Epidermal melanocyte (primary cell): ENCODE results near the gene ESPN.
"Not testable (repeated sequence)": the region's sequence is repeated elsewhere in the genome, so short reads cannot be mapped to it uniquely, and the experiment has no call there.

Experiments used
- DNase-seq: peaks from one replicate; pipeline ENCODE4 v3.0.0; 2011; ENCODE audit warnings: low spot score; ENCODE audit not compliant: insufficient read length

The ESPN gene

DNA sequence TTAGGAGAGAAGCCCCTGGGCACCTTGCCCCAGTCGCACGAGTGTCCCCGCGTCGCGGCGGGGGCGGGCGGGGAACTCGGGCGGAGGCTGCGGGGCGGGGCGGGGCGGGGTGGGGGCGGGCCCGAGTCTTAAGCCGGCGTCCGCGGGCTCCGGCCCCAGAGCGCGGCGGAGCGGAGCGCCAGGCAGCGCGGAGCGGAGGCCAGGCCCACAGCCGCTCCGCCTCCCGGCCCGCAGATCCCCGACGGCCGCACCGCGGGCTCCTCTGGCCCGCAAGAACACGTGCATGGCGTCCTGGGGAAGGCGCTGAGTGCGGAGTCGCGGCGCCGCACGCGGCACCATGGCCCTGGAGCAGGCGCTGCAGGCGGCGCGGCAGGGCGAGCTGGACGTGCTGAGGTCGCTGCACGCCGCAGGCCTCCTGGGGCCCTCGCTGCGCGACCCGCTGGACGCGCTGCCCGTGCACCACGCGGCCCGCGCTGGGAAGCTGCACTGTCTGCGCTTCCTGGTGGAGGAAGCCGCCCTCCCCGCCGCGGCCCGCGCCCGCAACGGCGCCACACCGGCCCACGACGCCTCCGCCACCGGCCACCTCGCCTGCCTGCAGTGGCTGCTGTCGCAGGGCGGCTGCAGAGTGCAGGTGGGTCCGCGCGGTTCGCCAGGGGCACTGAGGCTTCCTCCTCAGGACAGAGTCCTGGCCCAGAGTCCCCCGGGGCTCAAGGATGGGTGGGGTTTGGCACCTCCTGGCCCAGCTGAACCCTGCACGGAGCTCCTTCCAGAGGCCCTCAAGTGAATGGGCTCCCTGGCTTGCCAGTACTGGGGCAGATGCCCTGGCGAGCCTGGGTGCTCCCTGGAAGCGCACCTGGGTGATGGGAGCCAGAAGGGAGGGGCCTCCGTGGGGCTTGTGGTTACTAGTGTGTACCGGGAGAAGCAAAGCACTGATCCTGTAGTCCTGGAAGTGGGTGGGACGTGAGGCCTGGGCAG, at the start of gene ESPN:
Gene ESPN (plus strand): TSS at position 158 of the 975 bp plus-strand sequence. CDS start 180 bp downstream, at position 338.
- DNase-seq: no peak

GRCh38 chr1:6378096-6378746, 46.4 kb upstream of the ESPN start:
- DNase-seq: no peak

DNA sequence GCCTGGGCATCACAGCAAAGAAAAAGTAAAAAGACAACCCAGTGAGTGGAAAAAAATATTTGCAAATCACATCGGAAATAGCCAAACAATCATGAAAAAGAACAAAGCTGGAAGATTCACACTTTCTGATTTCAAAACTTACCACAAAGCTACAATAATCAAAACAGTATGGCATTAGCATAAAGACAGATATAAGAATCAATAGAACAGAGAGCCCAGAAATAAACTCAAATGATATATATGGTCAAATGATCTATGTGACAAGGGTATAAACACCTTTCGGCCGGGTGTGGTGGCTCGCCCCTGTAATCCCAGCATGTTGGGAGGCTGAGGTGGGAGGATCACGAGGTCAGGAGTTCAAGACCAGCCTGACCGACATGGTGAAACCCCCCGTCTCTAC, 44.5 kb upstream of the ESPN start:
- no peak for DNase-seq

DNA sequence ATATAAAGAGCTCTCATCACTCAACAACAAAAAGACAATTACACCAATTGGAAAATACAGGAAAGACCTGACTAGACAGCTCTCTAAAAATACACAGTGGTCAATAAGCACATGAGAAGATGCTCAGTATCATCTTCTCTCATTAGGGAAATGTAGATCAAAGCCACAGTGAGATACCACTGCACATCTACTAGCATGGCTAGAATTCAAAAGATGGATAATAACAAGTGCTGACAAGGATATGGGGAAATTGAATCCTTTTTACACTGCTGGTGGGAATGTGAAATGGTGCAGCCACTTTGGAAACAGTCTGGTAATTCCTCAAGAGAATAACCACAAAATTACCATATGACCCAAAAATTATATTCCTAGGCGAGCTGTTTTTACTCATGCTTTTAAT, 40.4 kb upstream of the ESPN start:
- no peak for DNase-seq

DNA sequence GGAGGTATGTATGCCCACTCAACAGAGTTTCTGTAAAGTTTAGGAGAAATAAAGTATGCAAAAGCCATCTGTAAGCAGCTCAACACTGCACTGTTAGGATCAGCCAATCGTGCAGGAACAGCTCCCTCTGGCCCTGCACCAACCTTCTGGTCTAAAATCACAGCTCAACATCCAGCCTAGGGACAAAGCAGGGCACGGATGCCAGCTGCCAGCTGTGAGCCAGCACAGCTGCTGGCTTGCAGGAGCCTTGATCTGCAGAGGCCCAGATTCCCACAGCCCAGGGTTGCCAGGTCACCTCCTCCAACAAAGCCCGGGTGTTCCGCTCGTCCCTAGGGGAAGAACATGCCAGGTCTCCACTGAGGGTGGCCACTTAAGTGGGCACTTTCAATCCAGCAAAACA, 39.6 kb upstream of the ESPN start:
- DNase-seq: peak; percentile 88

DNA sequence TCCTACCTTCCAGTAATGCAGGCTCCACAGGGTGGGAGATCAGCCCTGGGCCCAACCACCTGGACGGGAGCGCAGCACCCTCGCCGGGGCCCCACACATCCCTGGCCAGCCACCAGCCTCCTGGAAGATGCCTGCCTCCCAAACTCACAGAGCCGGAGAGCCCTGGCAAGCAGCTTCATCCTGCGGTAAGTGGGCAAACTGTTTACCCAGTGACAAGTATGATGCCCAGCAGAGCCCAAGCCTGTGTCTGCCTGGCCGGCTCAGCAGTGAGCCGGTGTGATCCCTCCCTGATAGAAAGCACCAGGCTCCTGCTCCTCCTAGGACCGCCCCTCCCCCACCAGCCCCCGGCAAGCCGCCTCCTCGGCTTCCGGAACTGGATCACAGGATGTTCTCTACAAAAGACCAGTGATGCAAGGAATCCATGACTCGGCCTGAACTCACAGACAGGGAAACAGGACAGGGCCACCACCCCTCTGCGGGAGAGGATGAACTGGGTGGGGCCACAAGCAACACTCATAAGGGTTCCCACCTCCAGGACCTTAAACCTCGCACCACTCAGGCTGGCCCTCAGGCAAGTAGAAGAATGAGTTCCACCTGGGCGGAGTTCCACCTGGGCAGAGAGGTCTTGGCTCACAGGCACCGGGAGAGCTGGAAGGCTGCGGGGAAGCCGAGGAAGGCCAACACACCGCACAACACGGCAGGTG, 38.9 kb upstream of the ESPN start:
- DNase-seq: peak; percentile 78

GRCh38 chr1:6386371-6386949, 38.1 kb upstream of the ESPN start:
- DNase-seq: no peak

DNA sequence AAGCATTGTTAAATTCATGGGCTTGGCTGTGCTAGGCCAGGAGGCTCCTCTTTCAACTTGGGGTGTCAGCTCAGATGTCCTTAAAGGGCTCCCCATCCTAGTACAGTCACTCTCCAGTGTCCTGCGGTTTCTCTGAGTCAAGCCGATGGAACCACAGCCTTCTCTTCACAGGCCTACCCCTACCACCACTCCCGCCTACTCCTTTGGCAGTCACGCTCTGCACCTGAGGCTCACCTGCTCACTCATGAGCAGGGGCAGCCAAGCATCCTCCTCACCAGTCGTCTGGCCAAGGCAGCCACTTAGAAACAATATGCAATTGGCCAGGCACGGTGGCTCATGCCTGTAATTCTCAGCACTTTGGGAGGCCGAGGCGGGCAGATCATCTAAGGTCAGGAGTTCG, 34.6 kb upstream of the ESPN start:
- DNase-seq: no peak

GRCh38 chr1:6391951-6392808, 32.4 kb upstream of the ESPN start:
- DNase-seq: no peak

GRCh38 chr1:6392809-6393399, 31.7 kb upstream of the ESPN start:
- DNase-seq: no peak

DNA sequence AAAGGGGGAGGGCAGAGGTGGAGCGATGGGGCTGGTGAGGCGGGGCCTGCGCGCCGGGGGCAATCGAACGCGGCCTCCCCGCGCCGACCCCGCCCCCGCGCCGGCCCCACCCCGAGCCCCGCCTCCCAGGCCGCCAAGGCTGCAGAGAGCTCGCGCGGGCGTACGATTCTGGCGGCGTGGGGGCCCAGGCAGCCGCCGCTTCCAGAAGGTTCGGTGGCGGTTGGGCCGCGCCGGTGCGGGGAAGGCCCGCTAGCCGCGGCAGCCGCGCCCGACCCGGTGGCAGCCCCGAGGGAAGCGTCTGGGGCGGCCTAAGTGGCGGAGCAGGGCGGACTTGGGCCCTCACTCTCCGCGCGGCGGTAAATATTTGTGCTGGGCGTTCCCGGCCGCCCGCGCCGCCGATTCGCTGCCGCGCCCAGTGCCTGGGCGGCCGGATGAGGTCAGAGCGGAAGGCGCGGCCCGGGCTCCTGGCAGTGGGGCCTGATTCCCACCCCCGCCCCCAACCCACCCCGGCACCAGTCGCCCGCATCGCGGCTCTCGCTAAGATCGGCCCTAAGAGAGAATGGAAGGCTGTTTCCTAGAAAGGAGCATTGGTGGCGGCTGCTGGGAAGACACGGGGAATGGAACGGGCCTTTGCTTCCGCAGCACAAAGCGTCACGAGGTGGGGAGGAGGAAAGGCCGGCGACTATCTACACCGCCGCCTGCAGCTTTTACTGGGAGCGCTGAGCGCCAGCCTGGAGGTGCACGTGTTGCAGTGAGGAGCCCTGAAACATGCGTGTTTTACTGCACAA, 31.0 kb upstream of the ESPN start, which contains the start of gene ACOT7:
Gene ACOT7 (minus strand): TSS at position 368 of the 788 bp plus-strand sequence. CDS start 368 bp downstream, outside the sequence.
- peak; percentile 88 for DNase-seq

DNA sequence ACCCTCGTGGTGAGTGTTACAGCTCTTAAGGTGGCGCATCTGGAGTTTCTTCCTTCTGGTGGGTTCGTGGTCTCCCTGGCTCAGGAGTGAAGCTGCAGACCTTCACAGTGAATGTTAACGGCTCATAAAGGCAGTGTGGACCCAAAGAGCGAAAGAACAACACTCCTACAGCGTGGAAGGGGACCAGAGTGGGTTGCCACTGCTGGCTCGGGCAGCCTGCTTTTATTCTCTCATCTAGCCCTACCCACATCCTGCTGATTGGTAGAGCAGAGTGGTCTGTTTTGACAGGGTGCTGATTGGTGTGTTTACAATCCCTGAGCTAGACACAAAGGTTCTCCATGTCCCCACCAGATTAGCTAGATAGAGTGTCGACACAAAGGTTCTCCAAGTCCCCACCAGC, 29.4 kb upstream of the ESPN start:
- not testable (repeated sequence) for DNase-seq

- DNase-seq: not testable (repeated sequence)
Observed at GRCh38 chr1:6395781-6396244, 28.8 kb upstream of the ESPN start.

- DNase-seq: no peak
Observed at GRCh38 chr1:6396998-6397397, 27.6 kb upstream of the ESPN start.

- DNase-seq: no peak
Observed at GRCh38 chr1:6397844-6398441, 26.6 kb upstream of the ESPN start.

- no peak for DNase-seq
Observed at GRCh38 chr1:6399294-6399693, 25.3 kb upstream of the ESPN start.

DNA sequence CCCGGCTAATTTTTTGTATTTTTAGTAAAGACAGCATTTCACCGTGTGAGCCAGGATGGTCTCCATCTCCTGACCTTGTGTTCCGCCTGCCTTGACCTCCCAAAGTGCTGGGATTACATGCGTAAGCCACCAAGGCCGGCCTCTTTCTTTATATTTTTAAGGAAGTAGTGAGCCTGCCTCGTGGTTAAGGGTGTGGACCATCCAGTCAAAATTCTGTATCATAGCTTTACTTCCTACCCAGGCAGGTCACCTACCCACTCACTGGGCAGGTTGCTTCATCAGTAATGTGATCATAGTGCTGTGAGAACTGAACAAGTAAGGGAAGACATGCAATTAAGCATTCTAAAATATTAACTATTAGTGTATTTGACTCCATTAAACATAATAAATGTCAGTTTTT, 22.9 kb upstream of the ESPN start:
- DNase-seq: no peak

GRCh38 chr1:6408023-6408422, 16.6 kb upstream of the ESPN start:
- no peak for DNase-seq

- DNase-seq: no peak
Observed at GRCh38 chr1:6409053-6409452, 15.5 kb upstream of the ESPN start.
